Heart left ventricle (tissue), 16 donors: ENCODE data around the gene IKZF3. TPM values are rescaled to one million over a fixed set of nuclear protein-coding genes. Genes with fewer than 3 reads are reported as not detected.
A peak's percentile ranks its signal among the peaks of the same experiment; 100 is the strongest.

Experiments
- ATAC-seq, 4 donors: fragments of 200-7000 bp; cut with Tn5 transposase; one replicate each; pipeline ENCODE4 v1.9.1; 2020 to 2022; ENCODE audit warnings: moderate library complexity in 4 of 4, mild to moderate bottlenecking in 3 of 4, moderate number of reproducible peaks in 1 of 4
- DNase-seq, 5 donors: peaks; one replicate each; pipeline ENCODE4 v3.0.0-alpha.2; 2020
- H3K27ac ChIP-seq, 12 donors: fragments of 200-600 bp; sonication (generic) in 4 of 12; one replicate each; pipeline versions ENCODE4 v1.5.0 to v1.8.0; 2016 to 2022; ENCODE audit warnings: mild to moderate bottlenecking in 2 of 12
- H3K27me3 ChIP-seq, 9 donors: fragments of 200-600 bp; sonication (generic) in 2 of 9; one replicate each; pipeline versions ENCODE4 v1.5.1 to v1.8.0; 2016 to 2022; ENCODE audit warnings: mild to moderate bottlenecking in 3 of 9
- H3K36me3 ChIP-seq, 9 donors: fragments of 200-600 bp; sonication (generic) in 2 of 9; one replicate each; pipeline versions ENCODE4 v1.5.0 to v1.8.0; 2018 to 2022; ENCODE audit warnings: mild to moderate bottlenecking in 2 of 9
- H3K4me1 ChIP-seq, 12 donors: fragments of 200-600 bp; sonication (generic) in 4 of 12; one replicate each; pipeline versions ENCODE4 v1.5.0 to v1.8.0; 2016 to 2022; ENCODE audit warnings: mild to moderate bottlenecking in 3 of 12
- H3K4me3 ChIP-seq, 12 donors: fragments of 200-600 bp; sonication (generic) in 4 of 12; one replicate each; pipeline versions ENCODE4 v1.5.0 to v1.8.0; 2017 to 2022; ENCODE audit warnings: mild to moderate bottlenecking in 9 of 12, moderate library complexity in 4 of 12
- H3K9me3 ChIP-seq, 12 donors: fragments of 200-600 bp; sonication (generic) in 4 of 12; one replicate each; pipeline versions ENCODE4 v1.5.0 to v1.8.0; 2016 to 2022; ENCODE audit warnings: mild to moderate bottlenecking in 1 of 12
- CTCF ChIP-seq, 12 donors: fragments of 200-600 bp; sonication (generic) in 4 of 12; IDR thresholded peaks; one replicate each; pipeline versions ENCODE4 v1.5.0 to v1.8.0; 2018 to 2022; ENCODE audit warnings: antibody characterized with exemption in 12 of 12, mild to moderate bottlenecking in 5 of 12
- POLR2A ChIP-seq, 2 donors: fragments of 450-650 bp; IDR thresholded peaks; one replicate each; pipeline ENCODE4 v1.6.1; 2017; ENCODE audit warnings: antibody characterized with exemption in 2 of 2, mild to moderate bottlenecking in 2 of 2, moderate library complexity in 2 of 2
- WGBS, 4 donors: extraction: QIAGEN DNeasy Blood & Tissue Kit in 2 of 4; methylation state at CpG; one replicate each; pipeline versions ENCODE4 v1.1.5 to v1.1.7; 2013 to 2018; 5-methylcytosine and 5-hydroxymethylcytosine counted together
- intact Hi-C, 10 donors: fragments of 100-400 bp; cut with DNase I; formaldehyde crosslinking; loops; one replicate each; pipeline versions ENCODE4 v1.11.1 to v1.14.2; 2022
- polyA plus RNA-seq, 2 donors: library from polyadenylated mRNA; stranded (reverse); fragments of 200-250 nt; gene quantifications; one replicate each; pipeline ENCODE4 v1.2.3, GENCODE V29; 2013
- total RNA-seq, 9 donors: library from RNA; depleted of rRNA in 2 of 9; stranded (reverse); fragments of >200 nt in 2 of 9; fragmentation: NEBNext Ultra II Directional in 3 of 9; extraction: Animal tissue kit (Norgen Biotek cat#: 25700) in 3 of 9; gene quantifications; one replicate each; pipeline versions ENCODE4 v1.1.0 to v1.2.4, GENCODE V29; 2016 to 2023
- donor health status: ischemic (EF 13 %, LVEDD 7.1; RV severe dilation, severe dysfunction).
- donor health status: healthy with polysubstance abuse.
- donor health status: DM: no; HTN: yes; CAD: no.
- donor health status: DM: no; HTN: no; CAD: no.
- donor health status: ischemic (EF 25% LVEDD 6.9; RV normal size, moderate dysfunction).
- donor health status: ischemic (EF 25% LVEDD 5.7; RV mildly dilated, moderate dysfunction).
- donor health status: healthy.
- donor health status: DM: yes; HTN: yes; CAD: no.
- donor health status: ischemic (EF 35%, LVEDD 5.7; RV mildly dilated, moderate dysfunction).
- donor health status: nonischemic (EF 11% LVEDD 7.7; RV severe dilation, severe dysfunction).
- donor health status: DM: yes; HTN: yes; CAD: no.
- donor health status: PGD.
- donor health status: ischemic (EF 29% LVEDD 5.4; RV normal size, mild dysfunction).
- donor health status: nonischemic (EF 23%, LVEDD 6.1; RV moderate dilation, normal function).

Gene IKZF3
- total and polyA plus RNA-seq, 11 donors: 0.07 to 6.9 (median 0.21) TPM

GRCh38 chr17:39871801-39872200 is 7.7 kb upstream of the IKZF3 start:
- 69 to 73% (median 70%) methylated on average over 2 of the region's 2 CpGs for WGBS, 4 donors
- H3K27me3 ChIP-seq: peaks cover 5 to 65% (median 20%) of the 10 kb centered on the region in 9 donors
- intact Hi-C loops: loop anchor here in 5 of 10 donors (2.0 to 10.0 kb wide), 4 partner anchors 100 to 109 kb away; partner anchors contain the start of gene PSMD3 (in 1 of the 5)

GRCh38 chr17:39870776-39871175 is 6.7 kb upstream of the IKZF3 start:
- ATAC-seq (no peak), DNase-seq (no peak)
- WGBS, 4 donors: 86 to 98% (median 93%) methylated on average over 1 of the region's 1 CpG
- intact Hi-C loops: loop anchor here in 4 of 10 donors (5.0 to 10.0 kb wide), 3 partner anchors 102 to 107 kb away; no protein-coding TSS in a partner anchor
- TF ChIP-seq POLR2A (IDR thresholded peaks at IDR 0.05): no peak
- TF ChIP-seq CTCF (IDR thresholded peaks at IDR 0.05): no peak
- Histone ChIP-seq H3K27me3 (peaks cover 5 to 68% (median 28%) of the 10 kb centered on the region in 9 donors), H3K9me3 (peaks cover 0 to 8% (median 0%) of the 10 kb centered on the region in 12 donors), H3K4me3 (no peak overlapping the region), H3K4me1 (peaks cover 0 to 5% (median 0%) of the 10 kb centered on the region in 12 donors), H3K36me3 (no peaks in the 10 kb centered on the region), H3K27ac (no peak overlapping the region)

More at GRCh38 chr17:39871801-39872200, 7.7 kb upstream of the IKZF3 start:
- DNase-seq (no peak), ATAC-seq (no peak)
- H3K36me3 ChIP-seq: no peaks in the 10 kb centered on the region
- H3K9me3 ChIP-seq: peaks cover 0 to 8% (median 0%) of the 10 kb centered on the region in 12 donors
- no peak overlapping the region for H3K27ac ChIP-seq
- TF ChIP-seq POLR2A (IDR thresholded peaks at IDR 0.05): no peak
- TF ChIP-seq CTCF (IDR thresholded peaks at IDR 0.05): no peak
- no peak overlapping the region for H3K4me3 ChIP-seq
- H3K4me1 ChIP-seq: no peaks in the 10 kb centered on the region

- DNase-seq (no peak), ATAC-seq (no peak)
- H3K27ac ChIP-seq: no peak overlapping the region
- intact Hi-C loops: loop anchor here in 1 of 10 donors (10.0 kb wide), 1 partner anchor 56 kb away; the partner anchor contains the start of genes LRRC3C and ORMDL3
- peaks cover 0 to 26% (median 5%) of the 10 kb centered on the region in 12 donors for H3K4me1 ChIP-seq
- 63 to 82% (median 70%) methylated on average over 17 of the region's 17 CpGs for WGBS, 4 donors
- H3K9me3 ChIP-seq: peaks cover 0 to 8% (median 0%) of the 10 kb centered on the region in 12 donors
- H3K4me3 ChIP-seq: no peak overlapping the region
- peaks cover 19 to 80% (median 45%) of the 10 kb centered on the region in 9 donors for H3K27me3 ChIP-seq
- H3K36me3 ChIP-seq: no peaks in the 10 kb centered on the region
- no peak for TF ChIP-seq POLR2A (IDR thresholded peaks at IDR 0.05)
- TF ChIP-seq CTCF (IDR thresholded peaks at IDR 0.05): no peak
Observed at GRCh38 chr17:39868554-39868942, 4.4 kb upstream of the IKZF3 start.

DNA sequence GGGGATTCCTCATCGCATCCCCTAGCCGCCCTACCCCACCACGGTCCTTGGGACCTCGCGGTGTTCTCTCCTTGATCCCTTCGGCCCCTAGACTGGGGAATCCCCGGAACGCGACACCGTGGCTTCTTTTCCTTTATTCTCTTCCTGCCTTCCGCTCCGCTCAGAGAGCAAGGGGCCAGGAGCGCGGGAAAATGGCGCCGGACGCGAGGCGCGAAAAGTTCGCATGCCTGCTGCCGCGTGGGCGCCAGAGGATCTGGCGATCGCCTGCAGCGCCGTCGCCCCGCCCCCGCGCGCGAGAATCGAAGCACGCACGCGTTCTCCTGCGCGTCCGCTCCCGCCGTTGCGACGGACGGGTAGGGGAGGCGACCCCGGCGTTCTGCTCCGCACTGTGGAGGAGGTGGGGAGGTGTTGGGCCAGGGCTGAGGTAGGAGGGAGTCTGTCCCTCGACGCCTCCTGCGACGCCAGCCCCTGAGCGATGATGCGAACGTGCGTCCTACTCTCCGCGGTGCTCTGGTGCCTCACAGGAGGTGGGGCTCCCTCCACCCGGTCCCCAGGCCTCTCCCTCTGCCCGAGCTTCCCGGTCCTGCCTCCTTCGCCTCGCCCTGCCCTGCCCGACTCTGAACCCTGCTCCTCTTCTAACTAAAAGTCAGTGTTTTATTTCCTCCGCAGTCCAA is 3.9 kb upstream of the IKZF3 start, which contains the start of gene ZPBP2:
ZPBP2 (plus strand) TSS at position 323 of the 674 bp plus-strand sequence; CDS start at position 476, 153 bp downstream.
- WGBS, 4 donors: 17 to 43% (median 29%) methylated on average over 52 to 67 of the region's 67 CpGs
- H3K4me3 ChIP-seq: peak within 1 kb of the TSS in 1 of 12 donors; percentile 34

More for the DNA sequence above, 3.9 kb upstream of the IKZF3 start, which contains the start of gene ZPBP2:
- no peak for ATAC-seq
- TF ChIP-seq POLR2A (IDR thresholded peaks at IDR 0.05): no peak
- no peak for TF ChIP-seq CTCF (IDR thresholded peaks at IDR 0.05)
- Histone ChIP-seq H3K27ac (peak within 1 kb of the TSS in 1 of 12 donors; percentile 58), H3K4me1 (peaks cover 0 to 27% (median 5%) of the 10 kb centered on the region in 12 donors), H3K9me3 (peaks cover 0 to 8% (median 0%) of the 10 kb centered on the region in 12 donors), H3K36me3 (no peaks in the 10 kb centered on the region), H3K27me3 (peaks cover 24 to 80% (median 50%) of the 10 kb centered on the region in 9 donors)
- intact Hi-C loops: loop anchor here in 1 of 10 donors (10.0 kb wide), 1 partner anchor 57 kb away; the partner anchor contains the start of genes LRRC3C and ORMDL3
- DNase-seq: no peak
